HEK293 (cell line): ENCODE data around the gene MAP4K4.

Experiments used
- CTCF ChIA-PET: fragments of 350-600 bp; formaldehyde crosslinking; extraction: SDS; loops from one replicate; lab custom pipeline; 2021; ENCODE audit warnings: antibody characterized with exemption; lab: Yijun Ruan, JAX
- POLR2A ChIA-PET: fragments of 300-600 bp; formaldehyde crosslinking; extraction: SDS; loops from one replicate; lab custom pipeline; 2020; ENCODE audit warnings: antibody characterized with exemption, inconsistent platforms; lab: Yijun Ruan, JAX
- H3K27ac ChIP-seq: fragments of 200-500 bp; sonication (Bioruptor generic); 2 replicates; pipeline ENCODE4 v1.5.1; 2014; ENCODE audit warnings: low read depth, low read length, control low read depth, inconsistent platforms; ENCODE audit errors: extremely low read depth
- H3K36me3 ChIP-seq, 2 experiments: fragments of 200-500 bp in 1 of 2; sonication (Bioruptor generic) in 1 of 2; 1 replicate in 1 of 2; 2 replicates in 1 of 2; pipeline ENCODE4 v1.5.1; 2014 to 2017; ENCODE audit warnings: inconsistent platforms in 2 of 2, low read length in 2 of 2; ENCODE audit not compliant: control insufficient read depth in 2 of 2, insufficient read depth in 1 of 2
- H3K4me1 ChIP-seq: fragments of 200-500 bp; sonication (Bioruptor generic); 2 replicates; pipeline ENCODE4 v1.5.1; 2014; ENCODE audit warnings: mild to moderate bottlenecking, low read length, inconsistent platforms; ENCODE audit not compliant: control insufficient read depth, insufficient read depth
- H3K4me3 ChIP-seq: 2 replicates; pipeline ENCODE4 v1.5.1; 2011; ENCODE audit warnings: low read depth, mild to moderate bottlenecking, control low read depth, low read length, moderate library complexity
- H3K9me3 ChIP-seq: fragments of 200-500 bp; sonication (Bioruptor generic); 2 replicates; pipeline ENCODE4 v1.5.1; 2014; ENCODE audit warnings: low read depth, low read length, inconsistent platforms; ENCODE audit not compliant: control insufficient read depth, insufficient read depth
- KLF7 ChIP-seq: fragments of 450-650 bp; formaldehyde crosslinking; IDR thresholded peaks from 2 replicates; pipeline ENCODE4 v1.5.1; 2016; ENCODE audit warnings: missing biosample characterization, missing genetic modification characterization, borderline replicate concordance
- KLF8 ChIP-seq: fragments of 450-650 bp; formaldehyde crosslinking; IDR thresholded peaks from 2 replicates; pipeline ENCODE4 v1.5.1; 2016; ENCODE audit warnings: missing biosample characterization, missing genetic modification characterization
- ZBTB48 ChIP-seq: fragments of 450-650 bp; formaldehyde crosslinking; IDR thresholded peaks from 2 replicates; pipeline ENCODE4 v1.5.1; 2016; ENCODE audit warnings: missing biosample characterization, missing genetic modification characterization
- ZBTB7A ChIP-seq: fragments of 450-650 bp; formaldehyde crosslinking; IDR thresholded peaks from 2 replicates; pipeline ENCODE4 v1.5.1; 2016; ENCODE audit warnings: low read depth, missing biosample characterization, missing genetic modification characterization
- ZNF174 ChIP-seq: fragments of 450-650 bp; formaldehyde crosslinking; IDR thresholded peaks from 2 replicates; pipeline ENCODE4 v1.5.0; 2017; ENCODE audit warnings: missing biosample characterization, mild to moderate bottlenecking, missing genetic modification characterization
- ZNF175 ChIP-seq: fragments of 450-650 bp; formaldehyde crosslinking; IDR thresholded peaks from 2 replicates; pipeline ENCODE4 v1.5.1; 2016; ENCODE audit warnings: missing biosample characterization, missing genetic modification characterization
- ZNF350 ChIP-seq: fragments of 450-650 bp; formaldehyde crosslinking; IDR thresholded peaks from 2 replicates; pipeline ENCODE4 v1.5.0; 2017; ENCODE audit warnings: missing biosample characterization, mild to moderate bottlenecking, missing genetic modification characterization
- ZNF433 ChIP-seq: fragments of 450-650 bp; formaldehyde crosslinking; IDR thresholded peaks from 2 replicates; pipeline ENCODE4 v1.5.1; 2016; ENCODE audit warnings: missing biosample characterization, missing genetic modification characterization, low read depth
- ZNF48 ChIP-seq: fragments of 450-650 bp; formaldehyde crosslinking; IDR thresholded peaks from 2 replicates; pipeline ENCODE4 v1.5.1; 2016; ENCODE audit warnings: missing biosample characterization, missing genetic modification characterization
- ZNF629 ChIP-seq: fragments of 450-650 bp; formaldehyde crosslinking; IDR thresholded peaks from 2 replicates; pipeline ENCODE4 v1.5.1; 2017; ENCODE audit warnings: missing biosample characterization, missing genetic modification characterization
- ZNF777 ChIP-seq: fragments of 450-650 bp; formaldehyde crosslinking; IDR thresholded peaks from 2 replicates; pipeline ENCODE4 v1.5.1; 2017; ENCODE audit warnings: missing biosample characterization, missing genetic modification characterization, borderline replicate concordance
- ZNF837 ChIP-seq: fragments of 450-650 bp; formaldehyde crosslinking; IDR thresholded peaks from 2 replicates; pipeline ENCODE4 v1.5.1; 2016; ENCODE audit warnings: missing biosample characterization, missing genetic modification characterization
- TF ChIP-seq, protein P1 (sequence below): fragments of 450-650 bp; IDR thresholded peaks from 2 replicates; pipeline ENCODE4 v1.5.1; 2018; ENCODE audit warnings: missing biosample characterization, mild to moderate bottlenecking, missing genetic modification characterization
- TF ChIP-seq, protein P2 (sequence below): fragments of 450-650 bp; formaldehyde crosslinking; IDR thresholded peaks from 2 replicates; pipeline ENCODE4 v1.5.0; 2017; ENCODE audit warnings: missing biosample characterization, missing genetic modification characterization, borderline replicate concordance
- TF ChIP-seq, protein P3 (sequence below): fragments of 450-650 bp; formaldehyde crosslinking; IDR thresholded peaks from 2 replicates; pipeline ENCODE4 v1.5.1; 2016; ENCODE audit warnings: missing biosample characterization, missing genetic modification characterization
- TF ChIP-seq, protein P4 (sequence below): fragments of 450-650 bp; formaldehyde crosslinking; IDR thresholded peaks from 2 replicates; pipeline ENCODE4 v1.5.1; 2017; ENCODE audit warnings: missing biosample characterization, missing genetic modification characterization

MAP4K4 gene

DNA sequence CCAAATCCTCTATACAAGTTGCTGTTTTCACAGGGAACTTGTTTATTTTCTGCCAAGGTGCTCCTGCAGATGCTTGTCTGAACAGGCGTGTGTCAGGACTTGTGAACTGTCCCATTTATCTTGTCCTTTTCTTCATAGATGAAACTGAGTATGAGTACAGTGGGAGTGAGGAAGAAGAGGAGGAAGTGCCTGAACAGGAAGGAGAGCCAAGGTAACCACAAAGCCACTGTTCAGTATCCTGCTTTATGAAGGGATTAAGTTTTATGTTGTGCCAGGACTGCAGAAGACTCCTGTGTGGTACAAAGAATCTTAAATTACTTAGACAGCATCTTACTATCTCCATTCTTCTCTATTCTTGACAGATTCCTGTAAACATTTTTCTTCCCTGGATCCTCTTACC is 145.0 kb downstream of the MAP4K4 start:
- ChIA-PET CTCF (no interaction called here), POLR2A (no interaction called here)
- Histone ChIP-seq H3K9me3 (no peaks in the 10 kb centered on the region), H3K36me3 (peaks cover 5 to 92% of the 10 kb centered on the region in 2 experiments; a peak in 2 of 3 replicates), H3K4me1 (no peaks in the 10 kb centered on the region)
- TF ChIP-seq, protein P1, sequence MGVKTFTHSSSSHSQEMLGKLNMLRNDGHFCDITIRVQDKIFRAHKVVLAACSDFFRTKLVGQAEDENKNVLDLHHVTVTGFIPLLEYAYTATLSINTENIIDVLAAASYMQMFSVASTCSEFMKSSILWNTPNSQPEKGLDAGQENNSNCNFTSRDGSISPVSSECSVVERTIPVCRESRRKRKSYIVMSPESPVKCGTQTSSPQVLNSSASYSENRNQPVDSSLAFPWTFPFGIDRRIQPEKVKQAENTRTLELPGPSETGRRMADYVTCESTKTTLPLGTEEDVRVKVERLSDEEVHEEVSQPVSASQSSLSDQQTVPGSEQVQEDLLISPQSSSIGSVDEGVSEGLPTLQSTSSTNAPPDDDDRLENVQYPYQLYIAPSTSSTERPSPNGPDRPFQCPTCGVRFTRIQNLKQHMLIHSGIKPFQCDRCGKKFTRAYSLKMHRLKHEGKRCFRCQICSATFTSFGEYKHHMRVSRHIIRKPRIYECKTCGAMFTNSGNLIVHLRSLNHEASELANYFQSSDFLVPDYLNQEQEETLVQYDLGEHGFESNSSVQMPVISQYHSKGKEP (tag by site-specific recombination), result no peak
- no peak for TF ChIP-seq ZNF433 (tag by site-specific recombination)
- TF ChIP-seq, protein P2, sequence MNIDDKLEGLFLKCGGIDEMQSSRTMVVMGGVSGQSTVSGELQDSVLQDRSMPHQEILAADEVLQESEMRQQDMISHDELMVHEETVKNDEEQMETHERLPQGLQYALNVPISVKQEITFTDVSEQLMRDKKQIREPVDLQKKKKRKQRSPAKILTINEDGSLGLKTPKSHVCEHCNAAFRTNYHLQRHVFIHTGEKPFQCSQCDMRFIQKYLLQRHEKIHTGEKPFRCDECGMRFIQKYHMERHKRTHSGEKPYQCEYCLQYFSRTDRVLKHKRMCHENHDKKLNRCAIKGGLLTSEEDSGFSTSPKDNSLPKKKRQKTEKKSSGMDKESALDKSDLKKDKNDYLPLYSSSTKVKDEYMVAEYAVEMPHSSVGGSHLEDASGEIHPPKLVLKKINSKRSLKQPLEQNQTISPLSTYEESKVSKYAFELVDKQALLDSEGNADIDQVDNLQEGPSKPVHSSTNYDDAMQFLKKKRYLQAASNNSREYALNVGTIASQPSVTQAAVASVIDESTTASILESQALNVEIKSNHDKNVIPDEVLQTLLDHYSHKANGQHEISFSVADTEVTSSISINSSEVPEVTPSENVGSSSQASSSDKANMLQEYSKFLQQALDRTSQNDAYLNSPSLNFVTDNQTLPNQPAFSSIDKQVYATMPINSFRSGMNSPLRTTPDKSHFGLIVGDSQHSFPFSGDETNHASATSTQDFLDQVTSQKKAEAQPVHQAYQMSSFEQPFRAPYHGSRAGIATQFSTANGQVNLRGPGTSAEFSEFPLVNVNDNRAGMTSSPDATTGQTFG (tag by site-specific recombination), result no peak
- no peak for TF ChIP-seq ZNF837 (tag by site-specific recombination)
- no peak for TF ChIP-seq ZNF174 (tag by site-specific recombination)
- no peak for TF ChIP-seq ZNF629
- TF ChIP-seq ZNF175 (tag by site-specific recombination), result no peak
- TF ChIP-seq, protein P3, sequence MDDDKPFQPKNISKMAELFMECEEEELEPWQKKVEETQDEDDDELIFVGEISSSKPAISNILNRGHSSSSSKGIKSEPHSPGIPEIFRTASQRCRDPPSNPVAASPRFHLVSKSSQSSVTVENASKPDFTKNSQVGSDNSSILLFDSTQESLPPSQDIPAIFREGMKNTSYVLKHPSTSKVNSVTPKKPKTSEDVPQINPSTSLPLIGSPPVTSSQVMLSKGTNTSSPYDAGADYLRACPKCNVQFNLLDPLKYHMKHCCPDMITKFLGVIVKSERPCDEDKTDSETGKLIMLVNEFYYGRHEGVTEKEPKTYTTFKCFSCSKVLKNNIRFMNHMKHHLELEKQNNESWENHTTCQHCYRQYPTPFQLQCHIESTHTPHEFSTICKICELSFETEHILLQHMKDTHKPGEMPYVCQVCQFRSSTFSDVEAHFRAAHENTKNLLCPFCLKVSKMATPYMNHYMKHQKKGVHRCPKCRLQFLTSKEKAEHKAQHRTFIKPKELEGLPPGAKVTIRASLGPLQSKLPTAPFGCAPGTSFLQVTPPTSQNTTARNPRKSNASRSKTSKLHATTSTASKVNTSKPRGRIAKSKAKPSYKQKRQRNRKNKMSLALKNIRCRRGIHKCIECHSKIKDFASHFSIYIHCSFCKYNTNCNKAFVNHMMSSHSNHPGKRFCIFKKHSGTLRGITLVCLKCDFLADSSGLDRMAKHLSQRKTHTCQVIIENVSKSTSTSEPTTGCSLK (tag by site-specific recombination), result no peak
- TF ChIP-seq, all 188 proteins: peak for 0
- Histone ChIP-seq H3K4me3 (no peak overlapping the region), H3K27ac (no peak overlapping the region)

DNA sequence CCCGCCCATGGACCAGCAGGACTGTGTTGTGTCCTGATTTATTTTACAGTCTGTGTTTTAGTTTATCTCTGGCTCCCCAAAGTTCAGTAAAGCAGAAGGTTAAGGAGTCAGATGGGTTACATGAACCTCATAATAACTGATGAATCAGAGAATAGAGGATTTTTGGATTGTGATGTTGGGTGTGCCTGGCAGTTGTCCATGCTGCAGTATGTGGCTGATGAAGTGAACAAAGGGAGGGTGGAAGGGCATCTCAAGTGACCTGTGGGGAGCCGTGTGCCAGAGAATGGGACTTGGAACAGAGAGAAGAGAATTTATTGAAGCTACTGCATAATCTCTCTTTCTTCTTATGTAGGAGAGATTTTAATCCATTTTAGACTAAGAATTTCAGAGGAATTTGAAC is 145.5 kb downstream of the MAP4K4 start:
- H3K4me1 ChIP-seq, result no peaks in the 10 kb centered on the region
- H3K9me3 ChIP-seq, result no peaks in the 10 kb centered on the region
- H3K36me3 ChIP-seq, result peaks cover 5 to 91% of the 10 kb centered on the region in 2 experiments; a peak in 2 of 3 replicates
- no peak overlapping the region for H3K27ac ChIP-seq
- H3K4me3 ChIP-seq, result no peak overlapping the region
- ChIA-PET POLR2A (no interaction called here), CTCF (no interaction called here)
- TF ChIP-seq, protein P1 (tag by site-specific recombination), result no peak
- TF ChIP-seq KLF8 (tag by site-specific recombination), result no peak
- TF ChIP-seq ZNF350 (tag by site-specific recombination), result no peak
- TF ChIP-seq KLF7 (tag by site-specific recombination), result no peak
- no peak for TF ChIP-seq ZBTB48 (tag by site-specific recombination)

DNA sequence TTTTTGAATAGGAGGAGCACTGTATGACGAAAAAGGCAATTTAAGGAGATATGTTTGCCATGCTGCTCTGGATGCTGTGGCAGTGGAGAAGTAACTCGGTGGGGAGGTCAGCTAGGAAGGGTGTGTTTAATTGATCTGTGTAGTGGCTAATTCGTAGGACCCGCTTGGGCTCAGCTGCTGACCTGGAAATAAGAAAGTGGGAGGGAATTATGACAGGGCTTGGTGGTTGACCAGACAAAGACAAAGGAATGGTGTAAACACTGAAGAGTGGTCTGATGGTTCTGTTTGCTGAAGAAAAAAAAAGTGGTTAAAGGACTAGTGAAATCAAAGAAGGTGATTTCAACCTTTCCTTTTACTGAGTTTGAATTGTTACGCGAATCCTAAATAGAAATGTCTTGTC is 146.0 kb downstream of the MAP4K4 start:
- TF ChIP-seq ZBTB7A (tag by site-specific recombination), result no peak
- TF ChIP-seq ZNF777 (tag by site-specific recombination), result no peak
- TF ChIP-seq ZNF48 (tag by site-specific recombination), result no peak
- TF ChIP-seq, protein P4, sequence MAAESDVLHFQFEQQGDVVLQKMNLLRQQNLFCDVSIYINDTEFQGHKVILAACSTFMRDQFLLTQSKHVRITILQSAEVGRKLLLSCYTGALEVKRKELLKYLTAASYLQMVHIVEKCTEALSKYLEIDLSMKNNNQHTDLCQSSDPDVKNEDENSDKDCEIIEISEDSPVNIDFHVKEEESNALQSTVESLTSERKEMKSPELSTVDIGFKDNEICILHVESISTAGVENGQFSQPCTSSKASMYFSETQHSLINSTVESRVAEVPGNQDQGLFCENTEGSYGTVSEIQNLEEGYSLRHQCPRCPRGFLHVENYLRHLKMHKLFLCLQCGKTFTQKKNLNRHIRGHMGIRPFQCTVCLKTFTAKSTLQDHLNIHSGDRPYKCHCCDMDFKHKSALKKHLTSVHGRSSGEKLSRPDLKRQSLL (tag by site-specific recombination), result no peak
- Histone ChIP-seq H3K4me1 (no peaks in the 10 kb centered on the region), H3K27ac (no peak overlapping the region), H3K9me3 (no peaks in the 10 kb centered on the region), H3K36me3 (peaks cover 5 to 92% of the 10 kb centered on the region in 2 experiments; a peak in 2 of 3 replicates), H3K4me3 (no peak overlapping the region)
- CTCF ChIA-PET, result interaction anchor here (1.4 kb wide), 1 partner anchor 15 kb away, joined by 3 read pairs; no protein-coding TSS in a partner anchor
- POLR2A ChIA-PET, result no interaction called here
